Measurements from ENCODE around the gene ZPBP2. TPM values are rescaled to one million over a fixed set of nuclear protein-coding genes. Genes with fewer than 3 reads are reported as not detected.

Gene ZPBP2
- total and polyA plus RNA-seq, 2 of the 13 experiments (the other 11 are each of a cell fraction or from before 2014, with no cell fraction given): not detected

DNA sequence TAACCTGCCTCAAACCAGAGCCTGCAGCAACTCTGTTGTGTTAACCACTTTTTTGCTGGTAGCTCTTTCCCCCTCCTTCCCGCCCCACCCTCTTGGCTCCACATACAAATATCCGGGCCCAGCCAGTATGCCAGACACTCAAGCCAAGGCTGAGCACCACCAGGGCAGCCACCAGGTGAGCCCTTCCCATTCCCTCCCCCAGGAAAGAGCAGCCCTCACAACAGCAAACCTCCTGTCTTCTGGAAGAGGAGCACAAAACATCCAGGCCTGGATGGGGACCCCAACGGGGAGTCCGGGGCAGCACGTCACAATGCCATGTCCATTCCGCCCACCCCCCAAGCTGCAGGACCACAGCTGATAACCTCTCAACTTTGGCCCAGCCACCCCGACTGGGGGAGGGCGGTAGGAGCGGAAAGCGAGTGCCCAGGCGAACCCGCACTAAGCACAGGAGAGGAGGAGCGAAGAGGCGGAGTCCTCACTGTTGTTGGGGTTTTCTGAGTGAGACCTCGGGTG lies 58.6 kb downstream of the ZPBP2 start (continued):
- TF ChIP-seq PAF1 (CRISPR knock-in tag; IDR thresholded peaks at IDR 0.05) (no peak), FOSL2 (CRISPR knock-in tag; IDR thresholded peaks at IDR 0.05) (peak; percentile 43), KDM3A (CRISPR knock-in tag; IDR thresholded peaks at IDR 0.05; ENCODE audit: low read depth) (peak; percentile 22; the same call in 1 of the 2 replicates), MIXL1 (CRISPR knock-in tag; IDR thresholded peaks at IDR 0.05) (peak; percentile 53; the same call in 1 of the 2 replicates), NFKB2 (CRISPR knock-in tag; IDR thresholded peaks at IDR 0.05; ENCODE audit: borderline replicate concordance) (peak; percentile 11; the same call in 1 of the 2 replicates), ZNF30 (CRISPR knock-in tag; IDR thresholded peaks at IDR 0.05) (no peak), ZNF441 (CRISPR knock-in tag; IDR thresholded peaks at IDR 0.05; ENCODE audit: borderline replicate concordance) (peak; percentile 47; the same call in 1 of the 2 replicates), MED1 (CRISPR knock-in tag; IDR thresholded peaks at IDR 0.05) (no peak; the same call in 1 of the 2 replicates), ZNF598 (CRISPR knock-in tag; IDR thresholded peaks at IDR 0.05; ENCODE audit: borderline replicate concordance) (peak; percentile 23; the same call in 1 of the 2 replicates), ZFP90 (CRISPR knock-in tag; IDR thresholded peaks at IDR 0.05; ENCODE audit: borderline replicate concordance) (no peak), ZNF256 (CRISPR knock-in tag; conservative IDR thresholded peaks at IDR 0.05) (no peak), HMGXB4 (CRISPR knock-in tag; IDR thresholded peaks at IDR 0.05; ENCODE audit: borderline replicate concordance in 1 of 2, low read depth in 1 of 2) (peak; percentile 3 to 80; a peak in 2 of 4 replicates), ZFP62 (CRISPR knock-in tag; IDR thresholded peaks at IDR 0.05) (no peak), PHF20 (CRISPR knock-in tag; IDR thresholded peaks at IDR 0.05) (peak; percentile 35; the same call in 1 of the 2 replicates), ZFP82 (CRISPR knock-in tag; IDR thresholded peaks at IDR 0.05; ENCODE audit: borderline replicate concordance) (0 out of 2 replicates have a peak, but pooled peaks have one; percentile 56), ZNF431 (CRISPR knock-in tag; IDR thresholded peaks at IDR 0.05; ENCODE audit: borderline replicate concordance, low read depth) (0 out of 2 replicates have a peak, but pooled peaks have one; percentile 72)
- TF ChIP-seq, protein P1, sequence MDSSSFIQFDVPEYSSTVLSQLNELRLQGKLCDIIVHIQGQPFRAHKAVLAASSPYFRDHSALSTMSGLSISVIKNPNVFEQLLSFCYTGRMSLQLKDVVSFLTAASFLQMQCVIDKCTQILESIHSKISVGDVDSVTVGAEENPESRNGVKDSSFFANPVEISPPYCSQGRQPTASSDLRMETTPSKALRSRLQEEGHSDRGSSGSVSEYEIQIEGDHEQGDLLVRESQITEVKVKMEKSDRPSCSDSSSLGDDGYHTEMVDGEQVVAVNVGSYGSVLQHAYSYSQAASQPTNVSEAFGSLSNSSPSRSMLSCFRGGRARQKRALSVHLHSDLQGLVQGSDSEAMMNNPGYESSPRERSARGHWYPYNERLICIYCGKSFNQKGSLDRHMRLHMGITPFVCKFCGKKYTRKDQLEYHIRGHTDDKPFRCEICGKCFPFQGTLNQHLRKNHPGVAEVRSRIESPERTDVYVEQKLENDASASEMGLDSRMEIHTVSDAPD (CRISPR knock-in tag; IDR thresholded peaks at IDR 0.05): no peak
- TF ChIP-seq, protein P2, sequence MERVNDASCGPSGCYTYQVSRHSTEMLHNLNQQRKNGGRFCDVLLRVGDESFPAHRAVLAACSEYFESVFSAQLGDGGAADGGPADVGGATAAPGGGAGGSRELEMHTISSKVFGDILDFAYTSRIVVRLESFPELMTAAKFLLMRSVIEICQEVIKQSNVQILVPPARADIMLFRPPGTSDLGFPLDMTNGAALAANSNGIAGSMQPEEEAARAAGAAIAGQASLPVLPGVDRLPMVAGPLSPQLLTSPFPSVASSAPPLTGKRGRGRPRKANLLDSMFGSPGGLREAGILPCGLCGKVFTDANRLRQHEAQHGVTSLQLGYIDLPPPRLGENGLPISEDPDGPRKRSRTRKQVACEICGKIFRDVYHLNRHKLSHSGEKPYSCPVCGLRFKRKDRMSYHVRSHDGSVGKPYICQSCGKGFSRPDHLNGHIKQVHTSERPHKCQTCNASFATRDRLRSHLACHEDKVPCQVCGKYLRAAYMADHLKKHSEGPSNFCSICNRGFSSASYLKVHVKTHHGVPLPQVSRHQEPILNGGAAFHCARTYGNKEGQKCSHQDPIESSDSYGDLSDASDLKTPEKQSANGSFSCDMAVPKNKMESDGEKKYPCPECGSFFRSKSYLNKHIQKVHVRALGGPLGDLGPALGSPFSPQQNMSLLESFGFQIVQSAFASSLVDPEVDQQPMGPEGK (CRISPR knock-in tag; IDR thresholded peaks at IDR 0.05): peak; percentile 90
- TF ChIP-seq, protein P3, sequence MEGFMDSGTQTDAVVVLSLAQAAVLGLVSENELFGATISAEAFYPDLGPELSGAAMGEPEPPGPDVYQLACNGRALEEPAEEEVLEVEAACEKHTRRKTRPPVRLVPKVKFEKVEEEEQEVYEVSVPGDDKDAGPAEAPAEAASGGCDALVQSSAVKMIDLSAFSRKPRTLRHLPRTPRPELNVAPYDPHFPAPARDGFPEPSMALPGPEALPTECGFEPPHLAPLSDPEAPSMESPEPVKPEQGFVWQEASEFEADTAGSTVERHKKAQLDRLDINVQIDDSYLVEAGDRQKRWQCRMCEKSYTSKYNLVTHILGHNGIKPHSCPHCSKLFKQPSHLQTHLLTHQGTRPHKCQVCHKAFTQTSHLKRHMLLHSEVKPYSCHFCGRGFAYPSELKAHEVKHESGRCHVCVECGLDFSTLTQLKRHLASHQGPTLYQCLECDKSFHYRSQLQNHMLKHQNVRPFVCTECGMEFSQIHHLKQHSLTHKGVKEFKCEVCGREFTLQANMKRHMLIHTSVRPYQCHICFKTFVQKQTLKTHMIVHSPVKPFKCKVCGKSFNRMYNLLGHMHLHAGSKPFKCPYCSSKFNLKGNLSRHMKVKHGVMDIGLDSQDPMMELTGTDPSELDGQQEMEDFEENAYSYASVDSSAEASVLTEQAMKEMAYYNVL (CRISPR knock-in tag; IDR thresholded peaks at IDR 0.05; ENCODE audit: borderline replicate concordance): peak; percentile 77; the same call in 1 of the 2 replicates
